GM18868 (cell line): ENCODE results near the gene RASGRP2.
A peak's percentile ranks its signal among the peaks of the same experiment; 100 is the strongest.

Experiments used
- ATAC-seq: cut with Tn5 transposase; IDR thresholded peaks from one replicate; pipeline ENCODE4 v1.9.1; 2021; ENCODE audit warnings: mild to moderate bottlenecking, moderate library complexity; ENCODE audit not compliant: unreplicated experiment

Gene RASGRP2

GRCh38 chr11:64743591-64744543 lies at the start of gene RASGRP2:
Gene RASGRP2, minus strand, starts transcription at chr11:64744142. Its CDS starts 1,276 bp downstream, at chr11:64742866.
- ATAC-seq: no peak

- ATAC-seq: no peak
These were observed 48.5 kb upstream of the RASGRP2 start for GRCh38 chr11:64792482-64792881.

GRCh38 chr11:64791781-64792291 lies 47.9 kb upstream of the RASGRP2 start:
- no peak for ATAC-seq

- no peak for ATAC-seq
These were observed 46.5 kb upstream of the RASGRP2 start for GRCh38 chr11:64790205-64791095.

GRCh38 chr11:64789331-64790204 lies 45.6 kb upstream of the RASGRP2 start:
- ATAC-seq: no peak

GRCh38 chr11:64788321-64789215 lies 44.6 kb upstream of the RASGRP2 start:
- no peak for ATAC-seq

GRCh38 chr11:64787526-64788320 lies 43.8 kb upstream of the RASGRP2 start:
- no peak for ATAC-seq

- ATAC-seq: no peak
These were observed 42.4 kb upstream of the RASGRP2 start for GRCh38 chr11:64786308-64786707.

GRCh38 chr11:64784813-64785581 lies 41.1 kb upstream of the RASGRP2 start:
- ATAC-seq: no peak

GRCh38 chr11:64778473-64779298 lies 34.7 kb upstream of the RASGRP2 start, which contains the start of gene SF1:
Gene SF1, minus strand, starts transcription at chr11:64778542. Its CDS starts 150 bp downstream, at chr11:64778392.
- ATAC-seq: peak; percentile 79

GRCh38 chr11:64778223-64778472 lies 34.2 kb upstream of the RASGRP2 start:
- ATAC-seq: peak; percentile 17

- ATAC-seq: no peak
These were observed 33.7 kb upstream of the RASGRP2 start for GRCh38 chr11:64777449-64778222.

GRCh38 chr11:64776875-64777274 lies 32.9 kb upstream of the RASGRP2 start:
- no peak for ATAC-seq

GRCh38 chr11:64776425-64776824 lies 32.5 kb upstream of the RASGRP2 start:
- ATAC-seq: no peak

GRCh38 chr11:64774144-64774543 lies 30.2 kb upstream of the RASGRP2 start:
- no peak for ATAC-seq

GRCh38 chr11:64772303-64773018 lies 28.5 kb upstream of the RASGRP2 start:
- ATAC-seq: no peak
